SJSA1 (cell line): ENCODE data around the gene SERPINA1. TPM values are rescaled to one million over a fixed set of nuclear protein-coding genes. Genes with fewer than 3 reads are reported as not detected.
A peak's percentile ranks its signal among the peaks of the same experiment; 100 is the strongest.
"Not testable (repeated sequence)": the region's sequence is repeated elsewhere in the genome, so short reads cannot be mapped to it uniquely, and the experiment has no call there.

Source experiments
- DNase-seq, 2 experiments: peaks; one replicate each; pipeline ENCODE4 v3.0.0-alpha.2; 2015 to 2020; ENCODE audit warnings: low spot score in 2 of 2, low read depth in 1 of 2
- H3K27ac ChIP-seq: fragments of 250-450 bp; sonication (Bioruptor Pico); 2 replicates; pipeline ENCODE4 v1.5.1; 2020; ENCODE audit warnings: mild to moderate bottlenecking, moderate library complexity
- H3K27me3 ChIP-seq: fragments of 250-450 bp; sonication (Bioruptor Pico); replicated peaks from 2 replicates; pipeline ENCODE4 v1.5.1; 2020; ENCODE audit warnings: mild to moderate bottlenecking, moderate library complexity
- H3K36me3 ChIP-seq: fragments of 250-450 bp; sonication (Bioruptor Pico); 2 replicates; pipeline ENCODE4 v1.5.1; 2020; ENCODE audit warnings: mild to moderate bottlenecking
- H3K4me1 ChIP-seq: fragments of 250-450 bp; sonication (Bioruptor Pico); replicated peaks from 2 replicates; pipeline ENCODE4 v1.6.1; 2021; ENCODE audit warnings: mild to moderate bottlenecking
- H3K4me3 ChIP-seq: fragments of 250-450 bp; sonication (Bioruptor Pico); 2 replicates; pipeline ENCODE4 v1.5.1; 2020; ENCODE audit warnings: mild to moderate bottlenecking
- H3K9me3 ChIP-seq: fragments of 250-450 bp; sonication (Bioruptor Pico); replicated peaks from 2 replicates; pipeline ENCODE4 v1.5.1; 2020; ENCODE audit warnings: mild to moderate bottlenecking
- total RNA-seq: library from RNA; depleted of rRNA; stranded (reverse); fragments of >200 nt; shearing (Covaris generic); gene quantifications from 2 replicates; pipeline ENCODE4 v1.2.3, GENCODE V29; 2014; rRNA removed

The SERPINA1 gene
- 3.9 and 6.9 TPM in 2 replicates for total RNA-seq

DNA sequence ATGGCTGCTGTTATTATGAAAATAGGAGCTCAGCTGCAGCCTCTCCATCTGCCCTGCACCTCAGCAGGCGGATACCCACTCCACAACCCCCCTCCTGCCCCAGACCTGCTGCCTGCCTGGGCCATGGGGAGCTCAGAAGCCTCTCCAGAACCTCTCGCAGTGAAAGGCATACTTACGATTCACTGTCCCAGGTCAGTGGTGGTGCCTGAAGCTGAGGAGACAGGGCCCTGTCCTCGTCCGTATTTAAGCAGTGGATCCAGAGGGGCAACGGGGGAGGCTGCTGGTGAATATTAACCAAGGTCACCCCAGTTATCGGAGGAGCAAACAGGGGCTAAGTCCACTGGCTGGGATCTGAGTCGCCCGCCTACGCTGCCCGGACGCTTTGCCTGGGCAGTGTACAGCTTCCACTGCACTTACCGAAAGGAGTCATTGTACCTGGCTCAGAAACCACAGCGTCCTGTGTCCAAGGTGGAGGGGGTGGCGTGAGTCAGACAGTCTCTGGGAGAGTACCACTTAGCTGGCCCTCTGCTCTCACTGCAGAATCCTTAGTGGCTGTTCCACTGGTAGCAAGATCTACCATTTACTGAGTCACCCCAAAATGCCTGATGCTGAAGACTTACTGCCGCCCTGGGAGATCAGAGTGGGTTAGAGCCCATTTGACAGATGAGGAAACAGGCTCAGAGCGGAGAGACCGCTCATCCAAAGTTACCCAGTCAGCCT, at the start of gene SERPINA1:
Gene SERPINA1 (minus strand): TSS at position 219 of the 720 bp plus-strand sequence. CDS start 5,365 bp downstream, outside the sequence.
- no peaks in the 10 kb centered on the region for H3K9me3 ChIP-seq
- no peak within 1 kb of the TSS for H3K4me3 ChIP-seq
- DNase-seq = no peak
- H3K27ac ChIP-seq = no peak within 1 kb of the TSS
- peaks cover 20% of the 10 kb centered on the region for H3K4me1 ChIP-seq
- no peaks in the 10 kb centered on the region for H3K36me3 ChIP-seq
- no peaks in the 10 kb centered on the region for H3K27me3 ChIP-seq

- Histone ChIP-seq H3K4me1 (no peaks in the 10 kb centered on the region), H3K27me3 (0 out of 2 replicates have a peak, but pooled peaks cover 3% of the 10 kb centered on the region), H3K4me3 (no peak overlapping the region), H3K9me3 (no peaks in the 10 kb centered on the region), H3K27ac (no peak overlapping the region), H3K36me3 (no peaks in the 10 kb centered on the region)
- DNase-seq = no peak
These were observed 40.2 kb upstream of the SERPINA1 start for GRCh38 chr14:94428610-94429009.

DNA sequence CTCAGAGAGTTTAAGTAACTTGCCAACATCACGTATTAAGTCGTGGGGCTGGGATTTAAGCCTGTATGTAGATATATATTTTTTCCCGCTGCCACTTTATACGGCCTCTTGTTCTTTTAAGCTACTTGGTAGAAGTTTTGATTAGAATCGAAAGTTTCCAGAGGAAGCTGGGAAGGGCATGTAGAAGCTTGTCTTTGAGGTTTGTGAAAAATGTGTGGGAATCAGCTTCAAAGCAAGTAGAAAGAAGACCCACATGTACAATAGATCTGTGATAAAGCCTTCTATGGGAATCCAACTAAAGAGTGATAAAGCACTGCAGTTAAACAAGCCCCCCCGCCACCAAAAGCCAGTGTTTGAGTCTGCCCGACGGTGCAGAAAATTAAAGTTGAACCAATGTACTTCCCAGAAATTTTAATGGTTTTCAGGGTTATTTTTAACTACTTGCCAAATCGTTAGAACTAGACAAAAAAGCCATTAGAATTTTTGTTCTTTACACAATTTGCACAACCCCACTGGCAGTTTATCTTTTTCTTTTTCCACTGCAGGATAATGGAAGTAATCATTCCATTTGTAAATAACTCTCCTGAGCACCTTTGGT, 38.7 kb upstream of the SERPINA1 start:
- DNase-seq = no peak
- H3K36me3 ChIP-seq = no peaks in the 10 kb centered on the region
- H3K4me3 ChIP-seq = no peak overlapping the region
- H3K27ac ChIP-seq = no peak overlapping the region
- 0 out of 2 replicates have a peak, but pooled peaks cover 3% of the 10 kb centered on the region for H3K27me3 ChIP-seq
- no peaks in the 10 kb centered on the region for H3K9me3 ChIP-seq
- no peaks in the 10 kb centered on the region for H3K4me1 ChIP-seq

DNA sequence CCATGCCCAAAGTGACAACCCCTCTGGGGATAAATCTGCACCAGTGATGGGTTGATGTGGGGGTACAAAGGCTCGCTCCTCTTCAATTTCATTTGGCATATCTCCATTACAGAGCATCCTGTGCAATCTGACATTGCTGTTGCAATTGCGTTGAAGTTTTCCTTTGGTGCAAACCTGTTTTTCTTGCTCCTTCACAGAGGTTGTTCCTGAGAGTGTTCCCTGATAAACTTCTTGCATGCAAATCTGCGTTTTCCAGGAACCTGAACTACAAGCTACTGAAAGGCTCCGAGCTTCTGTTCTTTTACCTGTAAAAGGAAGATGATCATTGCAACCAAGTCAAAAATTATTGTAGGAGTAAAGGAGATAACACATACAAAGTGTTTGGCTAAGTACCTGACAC, 38.1 kb upstream of the SERPINA1 start:
- H3K4me3 ChIP-seq = no peak overlapping the region
- H3K27ac ChIP-seq = no peak overlapping the region
- no peaks in the 10 kb centered on the region for H3K36me3 ChIP-seq
- no peaks in the 10 kb centered on the region for H3K9me3 ChIP-seq
- H3K27me3 ChIP-seq = 0 out of 2 replicates have a peak, but pooled peaks cover 3% of the 10 kb centered on the region
- H3K4me1 ChIP-seq = no peaks in the 10 kb centered on the region
- no peak for DNase-seq

GRCh38 chr14:94424371-94424770, 36.0 kb upstream of the SERPINA1 start:
- no peaks in the 10 kb centered on the region for H3K4me1 ChIP-seq
- H3K4me3 ChIP-seq = no peak overlapping the region
- H3K27me3 ChIP-seq = 0 out of 2 replicates have a peak, but pooled peaks cover 3% of the 10 kb centered on the region
- no peak for DNase-seq
- H3K36me3 ChIP-seq = no peaks in the 10 kb centered on the region
- H3K9me3 ChIP-seq = no peaks in the 10 kb centered on the region
- no peak overlapping the region for H3K27ac ChIP-seq

- no peaks in the 10 kb centered on the region for H3K4me1 ChIP-seq
- H3K36me3 ChIP-seq = no peaks in the 10 kb centered on the region
- H3K27ac ChIP-seq = no peak overlapping the region
- no peak overlapping the region for H3K4me3 ChIP-seq
- 0 out of 2 replicates have a peak, but pooled peaks cover 3% of the 10 kb centered on the region for H3K27me3 ChIP-seq
- peak; percentile 24 to 64 for DNase-seq
- no peaks in the 10 kb centered on the region for H3K9me3 ChIP-seq
These were observed 35.2 kb upstream of the SERPINA1 start for GRCh38 chr14:94423453-94424056.

DNA sequence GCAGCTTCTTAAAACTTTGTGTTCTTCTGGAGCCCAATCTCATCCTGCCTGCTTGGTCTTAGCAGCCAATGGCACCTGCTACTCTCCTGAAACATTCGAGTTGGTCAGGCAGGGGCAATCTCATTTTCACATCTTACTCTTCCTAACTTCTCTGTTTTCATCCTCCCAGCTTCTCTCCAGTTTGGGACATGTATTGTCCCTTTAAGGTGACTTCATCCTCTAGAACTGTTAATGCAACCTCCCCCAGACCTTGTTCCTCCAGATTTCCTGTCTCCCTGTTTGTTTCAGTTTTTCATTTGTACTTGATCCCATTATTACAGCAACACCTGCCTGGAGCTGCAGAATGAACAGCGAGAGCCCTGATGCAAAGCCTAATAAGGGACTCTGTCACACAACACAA, 32.9 kb upstream of the SERPINA1 start:
- DNase-seq = no peak
- Histone ChIP-seq H3K27ac (no peak overlapping the region), H3K4me3 (no peak overlapping the region), H3K9me3 (no peaks in the 10 kb centered on the region), H3K36me3 (no peaks in the 10 kb centered on the region), H3K4me1 (no peaks in the 10 kb centered on the region), H3K27me3 (no peaks in the 10 kb centered on the region)

GRCh38 chr14:94417497-94418205, 29.2 kb upstream of the SERPINA1 start:
- not testable (repeated sequence) for H3K4me1 ChIP-seq, H3K4me3 ChIP-seq, DNase-seq, H3K36me3 ChIP-seq, H3K27ac ChIP-seq, H3K27me3 ChIP-seq, H3K9me3 ChIP-seq

GRCh38 chr14:94412671-94413638, 24.6 kb upstream of the SERPINA1 start:
- no peaks in the 10 kb centered on the region for H3K36me3 ChIP-seq
- no peak overlapping the region for H3K27ac ChIP-seq
- DNase-seq = no peak
- 0 out of 2 replicates have a peak, but pooled peaks cover 3% of the 10 kb centered on the region for H3K9me3 ChIP-seq
- H3K4me3 ChIP-seq = no peak overlapping the region
- H3K4me1 ChIP-seq = no peaks in the 10 kb centered on the region
- H3K27me3 ChIP-seq = no peaks in the 10 kb centered on the region

DNA sequence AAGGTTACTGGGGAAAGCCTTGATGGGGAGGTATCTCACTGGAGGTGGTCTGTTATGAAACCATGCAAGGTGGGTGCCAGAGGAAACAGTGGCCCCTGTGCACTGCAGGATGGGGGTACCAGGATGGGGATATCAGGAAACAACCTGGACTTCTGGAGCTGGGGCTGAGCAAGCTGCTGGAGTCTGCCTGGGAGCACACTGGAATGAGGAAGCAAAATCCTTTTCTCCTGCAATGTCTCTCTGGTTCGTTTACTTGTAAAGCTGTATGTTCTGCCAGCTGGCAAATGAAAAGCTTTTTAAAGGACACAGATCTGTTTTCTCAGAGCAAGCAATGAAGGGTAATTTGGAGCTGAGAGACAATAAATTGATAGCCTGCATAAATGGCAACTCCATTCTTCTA, 23.2 kb upstream of the SERPINA1 start:
- H3K4me3 ChIP-seq = no peak overlapping the region
- H3K27me3 ChIP-seq = no peaks in the 10 kb centered on the region
- 0 out of 2 replicates have a peak, but pooled peaks cover 3% of the 10 kb centered on the region for H3K9me3 ChIP-seq
- H3K4me1 ChIP-seq = no peaks in the 10 kb centered on the region
- no peak overlapping the region for H3K27ac ChIP-seq
- H3K36me3 ChIP-seq = no peaks in the 10 kb centered on the region
- no peak for DNase-seq

- not testable (repeated sequence) for H3K27me3 ChIP-seq, H3K9me3 ChIP-seq, H3K4me1 ChIP-seq, DNase-seq, H3K36me3 ChIP-seq, H3K4me3 ChIP-seq, H3K27ac ChIP-seq
These were observed 21.0 kb upstream of the SERPINA1 start for GRCh38 chr14:94409430-94409829.

- no peak for DNase-seq
- no peaks in the 10 kb centered on the region for H3K27me3 ChIP-seq
- H3K27ac ChIP-seq = no peak overlapping the region
- no peaks in the 10 kb centered on the region for H3K4me1 ChIP-seq
- no peaks in the 10 kb centered on the region for H3K36me3 ChIP-seq
- no peak overlapping the region for H3K4me3 ChIP-seq
- no peaks in the 10 kb centered on the region for H3K9me3 ChIP-seq
These were observed 20.2 kb upstream of the SERPINA1 start for GRCh38 chr14:94408546-94409095.
